Pancreas (tissue), 10 donors: ENCODE data around the gene NAT8L. TPM values are rescaled to one million over a fixed set of nuclear protein-coding genes. Genes with fewer than 3 reads are reported as not detected.
A peak's percentile ranks its signal among the peaks of the same experiment; 100 is the strongest.

Source experiments
- ATAC-seq, 4 donors: fragments of 200-7000 bp; cut with Tn5 transposase; one replicate each; pipeline versions ENCODE4 v1.8.0 to v1.9.1; 2020; ENCODE audit warnings: mild to moderate bottlenecking in 4 of 4, moderate library complexity in 4 of 4
- DNase-seq, 6 donors: peaks; one replicate each; pipeline ENCODE4 v3.0.0-alpha.2; 2020
- FAIRE-seq: peaks from 2 replicates; lab custom pipeline; 2012; peaks lifted over from hg19 to GRCh38; lab: Jason Lieb, UNC
- H3K27ac ChIP-seq, 4 donors: fragments of 200-600 bp; sonication (generic); 1 replicate in 3 of 4; 2 replicates in 1 of 4; pipeline versions ENCODE4 v1.5.0 to v1.8.0; 2020
- H3K27me3 ChIP-seq, 4 donors: fragments of 200-600 bp; one replicate each; pipeline ENCODE4 v1.8.0; 2021
- H3K36me3 ChIP-seq, 3 donors: fragments of 200-600 bp; sonication (generic) in 1 of 3; one replicate each; pipeline versions ENCODE4 v1.5.0 to v1.8.0; 2020 to 2021
- H3K4me1 ChIP-seq, 3 donors: fragments of 200-600 bp; one replicate each; pipeline ENCODE4 v1.8.0; 2021
- H3K4me3 ChIP-seq, 4 donors: fragments of 200-600 bp; sonication (generic) in 2 of 4; one replicate each; pipeline versions ENCODE4 v1.5.0 to v1.8.0; 2020 to 2021
- H3K9me3 ChIP-seq, 4 donors: fragments of 200-600 bp; one replicate each; pipeline ENCODE4 v1.8.0; 2021
- CTCF ChIP-seq, 4 donors: fragments of 200-600 bp; sonication (generic) in 3 of 4; IDR thresholded peaks; one replicate each; pipeline versions ENCODE4 v1.5.0 to v1.8.0; 2021; ENCODE audit warnings: antibody characterized with exemption in 4 of 4
- WGBS, 2 donors: extraction: QIAGEN DNeasy Blood & Tissue Kit; methylation state at CpG; one replicate each; pipeline ENCODE4 v1.1.7; 2013; 5-methylcytosine and 5-hydroxymethylcytosine counted together
- intact Hi-C, 3 donors: fragments of 100-400 bp; cut with DNase I; formaldehyde crosslinking; loops; one replicate each; pipeline versions ENCODE4 v1.11.1 to v1.14.2; 2022
- polyA plus RNA-seq, 2 donors: library from polyadenylated mRNA; stranded (reverse); fragments of 200-250 nt; gene quantifications; one replicate each; pipeline ENCODE4 v1.2.3, GENCODE V29; 2013
- total RNA-seq, 6 donors: library from RNA; stranded (reverse); fragmentation: NEBNext Ultra II Directional in 4 of 6; extraction: Animal tissue kit (Norgen Biotek cat#: 25700) in 4 of 6; gene quantifications; one replicate each; pipeline versions ENCODE4 v1.2.1 to v1.2.4, GENCODE V29; 2021 to 2023
- donor health status: healthy with polysubstance abuse.
- donor health status: DM: no; HTN: no; CAD: no; lungs with moderate emphysema.
- donor health status: DM: no; HTN: no; CAD: no.
- donor health status: control.
- donor health status: control.
- donor health status: Bipolar disorder and iron deficiency.
- donor health status: DM: yes; HTN: yes; CAD: no.
- donor health status: DM: no; HTN: no; CAD: no.
- donor health status: DM: no; HTN: no; CAD: no.
- donor health status: DM: yes; HTN: yes; CAD: no.

The NAT8L gene
- total and polyA plus RNA-seq, 8 donors = 3.0 to 7.2 (median 4.8) TPM

- ATAC-seq (no peak), FAIRE-seq (no peak), DNase-seq (no peak)
- Histone ChIP-seq H3K4me3 (no peak overlapping the region), H3K4me1 (peaks cover 0 to 1% (median 0%) of the 10 kb centered on the region in 3 donors), H3K9me3 (no peaks in the 10 kb centered on the region), H3K27me3 (no peaks in the 10 kb centered on the region), H3K27ac (no peak overlapping the region), H3K36me3 (no peaks in the 10 kb centered on the region)
- intact Hi-C loops = no loop called here
- 77 to 87% methylated on average over 23 to 28 of the region's 28 CpGs for WGBS, 2 donors
- no peak for TF ChIP-seq CTCF (IDR thresholded peaks at IDR 0.05)
Observed at GRCh38 chr4:2046031-2046961, 12.8 kb upstream of the NAT8L start.

GRCh38 chr4:2047031-2047660 is 12.0 kb upstream of the NAT8L start:
- H3K27me3 ChIP-seq = no peaks in the 10 kb centered on the region
- no peak overlapping the region for H3K4me3 ChIP-seq
- no peak for DNase-seq
- no peak for ATAC-seq
- intact Hi-C loops = no loop called here
- FAIRE-seq = no peak
- H3K27ac ChIP-seq = no peak overlapping the region
- 39 to 42% methylated on average over 56 to 57 of the region's 57 CpGs for WGBS, 2 donors
- no peaks in the 10 kb centered on the region for H3K9me3 ChIP-seq
- TF ChIP-seq CTCF (IDR thresholded peaks at IDR 0.05) = no peak
- H3K4me1 ChIP-seq = no peaks in the 10 kb centered on the region
- no peaks in the 10 kb centered on the region for H3K36me3 ChIP-seq

GRCh38 chr4:2047781-2048581 is 11.1 kb upstream of the NAT8L start:
- WGBS, 2 donors = 88 to 92% methylated on average over 25 of the region's 25 CpGs
- H3K27ac ChIP-seq = no peak overlapping the region
- H3K4me3 ChIP-seq = no peak overlapping the region
- no peaks in the 10 kb centered on the region for H3K9me3 ChIP-seq
- H3K27me3 ChIP-seq = no peaks in the 10 kb centered on the region
- FAIRE-seq (no peak), DNase-seq (peak in 1 of 6 donors; percentile 68), ATAC-seq (no peak)
- intact Hi-C loops = no loop called here
- no peaks in the 10 kb centered on the region for H3K36me3 ChIP-seq
- H3K4me1 ChIP-seq = no peaks in the 10 kb centered on the region
- TF ChIP-seq CTCF (IDR thresholded peaks at IDR 0.05) = no peak

- H3K27ac ChIP-seq = no peak overlapping the region
- intact Hi-C loops = no loop called here
- FAIRE-seq (no peak), ATAC-seq (no peak), DNase-seq (no peak)
- no peak overlapping the region for H3K4me3 ChIP-seq
- H3K9me3 ChIP-seq = no peaks in the 10 kb centered on the region
- TF ChIP-seq CTCF (IDR thresholded peaks at IDR 0.05) = no peak
- no peaks in the 10 kb centered on the region for H3K36me3 ChIP-seq
- H3K27me3 ChIP-seq = no peaks in the 10 kb centered on the region
- 93% methylated on average over 8 of the region's 8 CpGs for WGBS, 2 donors
- no peaks in the 10 kb centered on the region for H3K4me1 ChIP-seq
Observed at GRCh38 chr4:2048831-2049230, 10.3 kb upstream of the NAT8L start.
